SK-N-SH (cell line): ENCODE data around the gene ADAMTS2. TPM values are rescaled to one million over a fixed set of nuclear protein-coding genes. Genes with fewer than 3 reads are reported as not detected.

Experiments used
- CTCF ChIA-PET: fragments of 300-600, 350-600 bp; formaldehyde crosslinking; extraction: SDS; loops from one replicate; lab custom pipeline; 2021; lab: Yijun Ruan, JAX
- POLR2A ChIA-PET: fragments of 350-600 bp; sonication (Branson Sonifier 250); formaldehyde crosslinking; extraction: SDS; loops from one replicate; lab custom pipeline; 2020; ENCODE audit warnings: antibody characterized with exemption, inconsistent platforms; lab: Yijun Ruan, JAX
- DNase-seq: peaks from one replicate; pipeline ENCODE4 v3.0.0; 2012
- H2AFZ ChIP-seq: fragments of 200-600 bp; sonication (generic); 2 replicates; pipeline ENCODE4 v1.8.1; 2016; ENCODE audit warnings: antibody characterized with exemption, mild to moderate bottlenecking, low read depth
- H3F3A ChIP-seq: fragments of 200-600 bp; sonication (generic); replicated peaks from 2 replicates; pipeline ENCODE3; 2016; ENCODE audit warnings: antibody characterized with exemption, mild to moderate bottlenecking; ENCODE audit not compliant: insufficient read depth
- H3K27ac ChIP-seq, 2 experiments: fragments of 200-500 bp in 1 of 2; fragments of 200-600 bp in 1 of 2; sonication (Bioruptor generic) in 1 of 2; sonication (generic), shearing (Covaris generic) in 1 of 2; 2 replicates each; pipeline versions ENCODE4 v1.5.1 to v1.6.1; 2014 to 2016; ENCODE audit warnings: low read depth in 2 of 2, inconsistent platforms in 1 of 2, low read length in 1 of 2, mild to moderate bottlenecking in 1 of 2, mixed read lengths in 1 of 2
- H3K27me3 ChIP-seq: fragments of 200-600 bp; sonication (generic), shearing (Covaris generic); 2 replicates; pipeline ENCODE4 v1.6.1; 2016; ENCODE audit warnings: mixed run types; ENCODE audit not compliant: insufficient read depth
- H3K36me3 ChIP-seq, 2 experiments: fragments of 200-500 bp in 1 of 2; fragments of 200-600 bp in 1 of 2; sonication (Bioruptor generic) in 1 of 2; sonication (generic) in 1 of 2; replicated peaks in 1 of 2; 2 replicates each; pipeline versions ENCODE3 to v1.5.1; 2014 to 2016; ENCODE audit warnings: low read length in 1 of 2, mild to moderate bottlenecking in 1 of 2; ENCODE audit not compliant: insufficient read depth in 2 of 2, control insufficient read depth in 1 of 2
- H3K4me1 ChIP-seq, 2 experiments: fragments of 200-500 bp in 1 of 2; fragments of 200-600 bp in 1 of 2; sonication (Bioruptor generic) in 1 of 2; sonication (generic), shearing (Covaris generic) in 1 of 2; 2 replicates each; pipeline versions ENCODE4 v1.5.1 to v1.6.1; 2014 to 2016; ENCODE audit warnings: low read depth in 1 of 2, low read length in 1 of 2, mixed run types in 1 of 2; ENCODE audit not compliant: insufficient read depth in 2 of 2, control insufficient read depth in 1 of 2
- H3K4me2 ChIP-seq: fragments of 200-600 bp; sonication (generic), shearing (Covaris generic); 2 replicates; pipeline ENCODE4 v1.6.1; 2017; ENCODE audit warnings: mixed run types
- H3K4me3 ChIP-seq, 2 experiments: fragments of 200-500 bp in 1 of 2; fragments of 200-600 bp in 1 of 2; sonication (Bioruptor generic) in 1 of 2; sonication (generic), shearing (Covaris generic) in 1 of 2; 2 replicates each; pipeline versions ENCODE4 v1.5.1 to v1.8.1; 2014 to 2016; ENCODE audit warnings: low read depth in 2 of 2, inconsistent platforms in 1 of 2, low read length in 1 of 2, mild to moderate bottlenecking in 1 of 2, mixed read lengths in 1 of 2, moderate library complexity in 1 of 2
- H3K79me2 ChIP-seq: fragments of 200-600 bp; sonication (generic); 2 replicates; pipeline ENCODE4 v1.8.1; 2017; ENCODE audit warnings: mild to moderate bottlenecking; ENCODE audit not compliant: insufficient read depth
- H3K9ac ChIP-seq: fragments of 200-600 bp; sonication (generic); 2 replicates; pipeline ENCODE4 v1.6.1; 2017; ENCODE audit warnings: mixed run types
- H3K9me2 ChIP-seq: fragments of 200-600 bp; sonication (generic); 2 replicates; pipeline ENCODE4 v1.6.1; 2017; ENCODE audit warnings: mixed run types
- H3K9me3 ChIP-seq: fragments of 200-600 bp; sonication (generic); 2 replicates; pipeline ENCODE4 v1.6.1; 2017; ENCODE audit warnings: mixed run types, mild to moderate bottlenecking, moderate library complexity
- H4K20me1 ChIP-seq: fragments of 200-600 bp; sonication (generic); 2 replicates; pipeline ENCODE4 v1.6.1; 2017; ENCODE audit warnings: mild to moderate bottlenecking, mixed run types; ENCODE audit not compliant: insufficient read depth
- CHD2 ChIP-seq: fragments of 150-350 bp; IDR thresholded peaks from 2 replicates; pipeline ENCODE4 v1.6.1; 2018; ENCODE audit warnings: low read length; ENCODE audit not compliant: partially characterized antibody
- CTCF ChIP-seq: fragments of 200-600 bp; sonication (generic); IDR thresholded peaks from 2 replicates; pipeline ENCODE4 v1.6.1; 2017; ENCODE audit warnings: antibody characterized with exemption, mild to moderate bottlenecking, moderate library complexity
- ELF1 ChIP-seq: IDR thresholded peaks from 2 replicates; pipeline ENCODE4 v1.4.0; 2012
- EZH2phosphoT487 ChIP-seq: fragments of 200-600 bp; sonication (generic); IDR thresholded peaks from 2 replicates; pipeline ENCODE4 v1.6.1; 2017; ENCODE audit warnings: low read depth, mixed run types, mild to moderate bottlenecking, antibody characterized with exemption, moderate library complexity, borderline replicate concordance
- GABPA ChIP-seq: IDR thresholded peaks from 2 replicates; pipeline ENCODE4 v1.4.0; 2012; ENCODE audit warnings: low read depth, mild to moderate bottlenecking
- GATA2 ChIP-seq: sonication (generic); formaldehyde crosslinking; IDR thresholded peaks from 2 replicates; pipeline ENCODE4 v1.5.0; 2020; ENCODE audit warnings: mild to moderate bottlenecking, missing genetic modification reagents
- JUND ChIP-seq: IDR thresholded peaks from 2 replicates; pipeline ENCODE4 v1.4.0; 2012
- MAX ChIP-seq: IDR thresholded peaks from 2 replicates; pipeline ENCODE4 v1.4.0; 2012; ENCODE audit warnings: low read depth
- PBX3 ChIP-seq: IDR thresholded peaks from 2 replicates; pipeline ENCODE4; 2012
- RAD21 ChIP-seq: IDR thresholded peaks from 2 replicates; pipeline ENCODE4 v1.6.1; 2012; ENCODE audit warnings: mild to moderate bottlenecking, low read length
- TEAD4 ChIP-seq: IDR thresholded peaks from 2 replicates; pipeline ENCODE4 v1.4.0; 2012; ENCODE audit warnings: mild to moderate bottlenecking, borderline replicate concordance; ENCODE audit not compliant: insufficient read depth
- YY1 ChIP-seq: IDR thresholded peaks from 2 replicates; pipeline ENCODE4 v1.4.0; 2012; ENCODE audit warnings: low read depth, mild to moderate bottlenecking
- ZBTB33 ChIP-seq: IDR thresholded peaks from 2 replicates; pipeline ENCODE4 v1.4.0; 2012; ENCODE audit warnings: low read depth, borderline replicate concordance
- WGBS: methylation state at CpG from one replicate; pipeline ENCODE4 v1.1.6; 2017; ENCODE audit warnings: low lambda C conversion rate; 5-methylcytosine and 5-hydroxymethylcytosine counted together
- polyA plus RNA-seq, 3 experiments: library from polyadenylated mRNA; depleted of rRNA; stranded (reverse); fragments of >200 nt; gene quantifications; 2 replicates each; pipeline ENCODE4 v1.2.3, GENCODE V29; 2012

Gene ADAMTS2
- polyA plus RNA-seq, 1 of the 3 experiments (the other 2 are of a cell fraction) = 0.12 TPM

- Histone ChIP-seq H4K20me1 (no peaks in the 10 kb centered on the region), H3K4me2 (no peak overlapping the region), H3F3A (no peaks in the 10 kb centered on the region), H3K27me3 (no peaks in the 10 kb centered on the region), H3K9ac (no peak overlapping the region), H3K79me2 (no peaks in the 10 kb centered on the region), H3K4me3 (no peak overlapping the region), H3K27ac (no peak overlapping the region), H3K4me1 (no peaks in the 10 kb centered on the region), H3K9me3 (no peaks in the 10 kb centered on the region), H3K9me2 (no peaks in the 10 kb centered on the region), H2AFZ (no peak overlapping the region), H3K36me3 (no peaks in the 10 kb centered on the region)
- CTCF ChIA-PET = no interaction called here
- POLR2A ChIA-PET = no interaction called here
- 49% methylated on average over 9 of the region's 14 CpGs for WGBS
- TF ChIP-seq GABPA (no peak), TEAD4 (no peak), RAD21 (no peak), CTCF (no peak), PBX3 (no peak), CHD2 (no peak), JUND (no peak), MAX (no peak), ZBTB33 (no peak), ELF1 (no peak), YY1 (no peak)
- DNase-seq = no peak
Observed at GRCh38 chr5:179130101-179130681, 215.1 kb downstream of the ADAMTS2 start.

- H3K79me2 ChIP-seq = no peaks in the 10 kb centered on the region
- no peak overlapping the region for H2AFZ ChIP-seq
- POLR2A ChIA-PET = no interaction called here
- no peaks in the 10 kb centered on the region for H3K27me3 ChIP-seq
- H3K4me3 ChIP-seq = no peak overlapping the region
- H3K9ac ChIP-seq = no peak overlapping the region
- DNase-seq = no peak
- WGBS = 54% methylated on average over 16 of the region's 18 CpGs
- no peaks in the 10 kb centered on the region for H3K9me3 ChIP-seq
- no peak overlapping the region for H3K27ac ChIP-seq
- TF ChIP-seq GATA2 (CRISPR knock-in tag) (no peak), TEAD4 (no peak), EZH2phosphoT487 (no peak)
- H3K9me2 ChIP-seq = no peaks in the 10 kb centered on the region
- no peak overlapping the region for H3K4me2 ChIP-seq
- no peaks in the 10 kb centered on the region for H3K36me3 ChIP-seq
- H3K4me1 ChIP-seq = no peaks in the 10 kb centered on the region
- no peaks in the 10 kb centered on the region for H3F3A ChIP-seq
- CTCF ChIA-PET = no interaction called here
- no peaks in the 10 kb centered on the region for H4K20me1 ChIP-seq
Observed at GRCh38 chr5:179129607-179130071, 215.6 kb downstream of the ADAMTS2 start.
